GM10248 (cell line): ENCODE results near the gene LY6G5C.

Source experiments
- CTCF ChIA-PET: fragments of 300-600 bp; sonication (Branson Sonifier 250); formaldehyde crosslinking; extraction: SDS; loops from one replicate; lab custom pipeline; 2021; ENCODE audit warnings: antibody characterized with exemption; lab: Yijun Ruan, JAX
- POLR2A ChIA-PET: fragments of 350-650 bp; sonication (Branson Sonifier 250); formaldehyde crosslinking; extraction: SDS; loops from one replicate; lab custom pipeline; 2020; ENCODE audit warnings: antibody characterized with exemption; lab: Yijun Ruan, JAX
- DNase-seq: peaks from one replicate; pipeline ENCODE4 v3.0.0; 2012; ENCODE audit errors: extremely low spot score
- TF ChIP-seq, protein P1 (sequence below): IDR thresholded peaks from 2 replicates; pipeline ENCODE4 v1.5.1; 2012; ENCODE audit warnings: mild to moderate bottlenecking, low read depth; ENCODE audit errors: extremely low read depth, missing control alignments, control extremely low read depth

The LY6G5C gene

DNA sequence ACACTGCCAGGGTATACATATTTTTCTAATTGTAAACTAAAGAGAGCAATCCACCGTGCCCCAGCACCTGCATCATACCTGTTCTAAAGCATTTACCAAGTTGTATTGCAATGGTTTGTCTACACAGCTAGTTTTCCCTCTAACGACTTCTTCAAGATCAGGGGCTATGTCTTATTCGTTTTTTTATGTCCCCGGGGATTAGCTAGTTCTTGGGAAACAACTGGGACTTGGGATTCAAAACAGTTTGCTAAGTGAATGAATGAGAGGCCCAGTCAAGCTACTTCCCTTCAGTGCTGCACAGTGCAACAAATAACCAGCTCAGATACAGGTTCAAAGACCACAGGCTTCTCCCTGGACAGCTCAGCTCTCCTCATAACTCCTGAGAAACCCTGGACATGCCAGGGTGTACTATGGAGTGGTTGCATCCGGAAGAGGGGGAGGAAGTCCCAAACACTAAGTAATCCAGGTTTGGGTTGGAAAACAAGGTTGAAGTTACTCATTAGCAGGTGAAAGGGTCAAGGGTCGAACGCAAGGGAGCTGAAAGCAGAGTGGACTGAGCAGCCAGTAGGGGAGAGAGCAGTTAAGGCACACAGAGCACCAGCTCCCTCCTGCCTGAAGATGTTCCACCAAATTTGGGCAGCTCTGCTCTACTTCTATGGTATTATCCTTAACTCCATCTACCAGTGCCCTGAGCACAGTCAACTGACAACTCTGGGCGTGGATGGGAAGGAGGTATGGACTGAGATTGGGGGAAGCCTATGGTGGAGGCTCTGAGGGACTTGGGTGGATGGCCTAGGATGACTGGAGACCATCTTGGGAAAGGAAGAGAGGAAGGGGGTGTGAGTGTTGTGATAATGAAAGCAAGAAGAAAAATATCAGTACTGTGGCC is 25.3 kb downstream of the LY6G5C start, which contains the start of gene APOM:
TSS of gene APOM (plus strand) at position 546 of the 889 bp plus-strand sequence. CDS start at position 619, 73 bp downstream.
- ChIA-PET POLR2A (interaction anchor here (1.2 to 1.4 kb wide), 2 partner anchors 9 to 10 kb away, joined by 3 to 9 read pairs; partner anchors contain the start of genes CSNK2B and GPANK1), CTCF (interaction anchor here (0.8 to 1.9 kb wide), 5 partner anchors 8 to 105 kb away, joined by 3 to 7 read pairs (median 4); partner anchors contain the start of gene GPANK1)
- TF ChIP-seq, protein P1, sequence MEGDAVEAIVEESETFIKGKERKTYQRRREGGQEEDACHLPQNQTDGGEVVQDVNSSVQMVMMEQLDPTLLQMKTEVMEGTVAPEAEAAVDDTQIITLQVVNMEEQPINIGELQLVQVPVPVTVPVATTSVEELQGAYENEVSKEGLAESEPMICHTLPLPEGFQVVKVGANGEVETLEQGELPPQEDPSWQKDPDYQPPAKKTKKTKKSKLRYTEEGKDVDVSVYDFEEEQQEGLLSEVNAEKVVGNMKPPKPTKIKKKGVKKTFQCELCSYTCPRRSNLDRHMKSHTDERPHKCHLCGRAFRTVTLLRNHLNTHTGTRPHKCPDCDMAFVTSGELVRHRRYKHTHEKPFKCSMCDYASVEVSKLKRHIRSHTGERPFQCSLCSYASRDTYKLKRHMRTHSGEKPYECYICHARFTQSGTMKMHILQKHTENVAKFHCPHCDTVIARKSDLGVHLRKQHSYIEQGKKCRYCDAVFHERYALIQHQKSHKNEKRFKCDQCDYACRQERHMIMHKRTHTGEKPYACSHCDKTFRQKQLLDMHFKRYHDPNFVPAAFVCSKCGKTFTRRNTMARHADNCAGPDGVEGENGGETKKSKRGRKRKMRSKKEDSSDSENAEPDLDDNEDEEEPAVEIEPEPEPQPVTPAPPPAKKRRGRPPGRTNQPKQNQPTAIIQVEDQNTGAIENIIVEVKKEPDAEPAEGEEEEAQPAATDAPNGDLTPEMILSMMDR: no peak
- no peak for DNase-seq

DNA sequence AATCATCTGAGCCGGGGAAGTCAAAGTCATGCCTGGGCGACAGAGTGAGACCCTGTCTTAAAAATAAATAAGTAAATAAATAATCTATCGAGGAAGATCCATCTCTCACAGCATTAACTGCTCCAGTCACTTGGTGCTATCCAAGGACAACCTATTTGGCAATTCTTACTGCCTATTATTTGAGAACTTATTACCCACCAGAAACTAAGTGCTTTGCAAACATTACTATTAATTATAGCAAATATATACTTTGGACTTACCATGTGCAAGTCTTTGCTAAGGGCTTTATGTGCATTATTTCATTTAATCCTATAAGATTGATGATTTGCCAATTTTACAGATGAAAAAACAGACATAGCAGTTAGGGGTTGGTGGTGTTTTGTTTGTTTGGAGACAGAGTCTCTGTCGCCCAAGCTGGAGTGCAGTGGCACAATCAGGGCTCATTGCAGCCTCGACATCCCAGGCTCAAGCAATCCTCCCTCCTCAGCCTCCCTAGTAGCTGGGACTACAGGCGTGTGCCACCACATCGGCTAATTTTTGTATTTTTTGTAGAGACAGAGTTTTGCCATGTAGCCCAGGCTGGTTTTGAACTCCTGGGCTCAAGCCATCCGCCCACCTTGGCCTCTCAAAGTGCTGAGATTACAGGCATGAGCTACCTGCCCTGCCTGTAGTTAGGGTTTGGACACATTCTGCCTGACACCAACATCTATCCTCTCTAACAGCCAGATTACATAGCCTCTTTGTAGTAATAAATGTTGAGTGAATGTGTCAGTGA is 26.1 kb downstream of the LY6G5C start:
- ChIA-PET CTCF (interaction anchor here (0.8 to 3.3 kb wide), 7 partner anchors 8 to 104 kb away, joined by 3 to 27 read pairs (median 4); partner anchors contain the start of gene GPANK1), POLR2A (interaction anchor here (1.4 kb wide), 2 partner anchors 10 to 12 kb away, joined by 3 to 9 read pairs; partner anchors contain the start of gene GPANK1)
- no peak for DNase-seq
- TF ChIP-seq, protein P1: no peak

DNA sequence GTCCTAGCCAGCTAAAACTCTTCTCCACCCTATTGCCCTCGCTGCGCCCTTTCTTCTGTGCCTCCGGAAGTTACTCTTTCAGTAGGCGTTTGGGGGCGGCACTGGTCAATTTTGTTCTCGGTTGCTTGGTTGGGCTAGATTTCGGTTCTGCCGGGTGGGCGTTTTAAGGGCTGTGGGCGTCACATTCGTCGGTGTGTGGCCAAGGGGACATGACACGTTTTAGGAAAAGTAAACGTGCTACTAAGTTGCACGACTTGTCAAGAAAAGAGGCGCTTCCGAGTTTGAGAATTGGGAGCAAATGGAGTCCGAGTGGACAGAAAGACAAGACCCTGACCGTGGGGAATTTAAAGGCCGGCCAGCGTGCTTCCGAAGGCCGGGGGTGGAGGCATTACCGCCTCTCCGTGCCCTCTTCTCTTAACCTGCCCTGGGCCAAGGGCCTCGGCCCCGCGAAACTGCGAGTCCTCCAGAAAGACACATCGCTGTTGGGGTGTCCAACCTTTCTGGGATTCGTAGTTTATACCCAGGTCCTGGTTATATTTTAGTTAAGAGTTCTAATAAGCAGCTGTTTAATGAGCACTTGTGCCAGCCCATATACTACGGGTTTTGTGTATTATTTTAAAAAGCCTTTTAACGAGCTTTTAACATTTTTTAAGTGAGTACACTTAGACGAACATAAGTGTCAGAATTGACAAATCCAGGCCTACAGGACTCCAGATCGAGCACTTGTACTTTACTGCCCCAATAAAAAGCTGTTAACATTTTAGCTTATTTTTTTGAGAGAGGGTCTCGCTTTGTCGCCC is 27.7 kb downstream of the LY6G5C start:
- ChIA-PET CTCF (interaction anchor here (0.9 to 3.3 kb wide), 8 partner anchors 10 to 245 kb away, joined by 3 to 27 read pairs (median 4); partner anchors contain the start of genes ATP6V1G2, EHMT2, GPANK1 and NEU1), POLR2A (interaction anchor here (0.7 to 2.5 kb wide), 8 partner anchors 7 to 175 kb away, joined by 3 to 15 read pairs (median 4); partner anchors contain the start of genes C6orf47, GPANK1, HSPA1A and HSPA1B)
- TF ChIP-seq, protein P1: no peak
- peak; percentile 90 for DNase-seq

DNA sequence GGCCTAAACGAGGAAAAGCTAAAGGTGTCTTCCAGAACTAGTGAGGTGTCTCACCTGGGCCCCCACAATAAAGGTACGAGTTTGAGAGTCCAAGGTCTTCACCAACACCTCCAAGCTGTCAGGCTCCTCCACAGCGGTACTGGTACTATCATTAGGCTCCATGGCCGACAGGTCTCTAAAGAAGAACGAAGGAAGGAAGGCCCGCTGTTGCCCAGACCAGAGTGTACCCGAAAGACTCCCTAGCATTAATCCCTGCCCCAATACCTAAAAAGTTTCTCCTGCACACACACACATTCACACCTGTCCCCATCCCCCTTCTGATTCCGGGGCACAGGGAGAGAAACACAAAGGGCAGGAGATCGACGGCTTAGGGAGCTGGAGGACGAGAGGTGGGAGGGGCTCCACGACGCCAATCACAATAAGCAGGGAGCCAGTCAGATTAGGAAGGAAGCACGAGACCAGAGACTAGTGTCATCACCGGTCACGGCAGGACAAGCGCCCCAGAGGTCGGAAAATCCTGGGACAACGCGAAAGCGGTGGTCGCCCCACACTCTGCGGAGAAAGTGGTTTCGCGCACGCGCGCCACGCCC is 29.2 kb downstream of the LY6G5C start:
- peak; percentile 67 for DNase-seq
- ChIA-PET CTCF (interaction anchor here (1.0 to 3.3 kb wide), 13 partner anchors 8 to 211 kb away, joined by 3 to 27 read pairs (median 4); partner anchors contain the start of genes ATP6V1G2, GPANK1, NCR3 and NEU1), POLR2A (interaction anchor here (0.6 to 2.5 kb wide), 11 partner anchors 8 to 188 kb away, joined by 3 to 15 read pairs (median 5); partner anchors contain the start of genes C6orf47, GPANK1, NCR3 and NFKBIL1)
- TF ChIP-seq, protein P1: no peak

DNA sequence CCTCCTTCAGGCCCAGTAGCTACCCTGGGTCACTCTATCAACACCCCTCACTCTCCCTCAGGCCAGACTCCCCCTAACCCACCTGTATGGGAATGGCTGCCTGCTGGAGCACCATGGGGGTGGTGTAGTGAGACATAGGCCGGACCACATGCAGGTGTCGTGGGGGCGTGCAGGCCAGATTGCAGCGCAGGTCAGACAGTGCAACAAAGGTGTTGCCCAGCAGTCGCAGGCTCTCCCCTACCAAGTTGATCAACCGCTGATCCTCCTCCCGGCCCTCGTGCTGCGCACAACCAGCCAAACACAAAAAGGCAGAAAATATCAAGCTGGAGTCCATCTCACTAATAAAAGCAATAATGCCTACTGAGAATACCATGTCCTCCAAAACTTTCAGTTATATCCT is 35.5 kb downstream of the LY6G5C start:
- TF ChIP-seq, protein P1: no peak
- no peak for DNase-seq
- POLR2A ChIA-PET: no interaction called here
- CTCF ChIA-PET: interaction anchor here (1.3 to 1.6 kb wide), 3 partner anchors 10 to 18 kb away, joined by 3 to 5 read pairs (median 4); no protein-coding TSS in a partner anchor
